ENCODE data around the gene GNAI1.

GNAI1 gene

DNA sequence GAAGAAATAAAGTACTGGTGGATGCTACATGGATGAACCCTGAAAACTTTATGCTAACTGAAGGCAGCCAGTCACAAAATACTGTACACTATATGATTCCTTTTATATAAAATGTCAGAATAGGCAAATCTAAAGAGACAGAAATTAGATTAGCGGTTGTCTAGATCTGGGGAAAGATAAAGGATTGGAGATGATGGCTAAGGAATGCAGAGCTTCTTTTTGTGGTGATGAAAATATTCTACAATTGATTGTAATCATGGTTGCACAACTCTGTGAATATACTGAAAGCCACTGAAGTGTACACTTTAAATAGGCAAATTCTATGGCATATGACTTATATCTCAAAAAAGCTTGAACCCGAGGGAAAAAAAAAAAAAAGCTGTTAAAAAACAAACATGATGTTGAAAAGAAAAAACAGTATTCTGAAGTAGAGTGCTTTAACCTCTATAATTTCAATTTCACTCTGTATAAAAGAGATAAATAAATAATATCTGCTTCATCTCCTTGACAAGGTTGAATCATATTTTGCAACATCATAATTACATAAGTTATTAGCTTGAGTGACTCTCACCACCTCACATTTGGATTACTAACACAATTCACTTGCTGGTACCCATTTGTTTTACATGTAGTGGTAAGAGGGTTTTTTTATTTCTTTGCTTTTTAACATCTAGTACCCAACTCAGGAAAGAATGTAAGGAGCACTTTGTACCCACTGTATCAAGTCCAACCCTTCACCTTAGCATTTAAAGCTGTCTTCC, 2.8 kb upstream of the GNAI1 start:
- no peaks in the 10 kb centered on the region for H3F3A ChIP-seq (ENCODE audit: control insufficient read depth, insufficient read depth)
- H4K20me1 ChIP-seq (ENCODE audit: control insufficient read depth, insufficient read depth, low read depth, low read length), result no peaks in the 10 kb centered on the region
- H3K9me2 ChIP-seq (replicated peaks; ENCODE audit: control insufficient read depth, low read length), result no peaks in the 10 kb centered on the region
- TF ChIP-seq EZH2phosphoT487 (IDR thresholded peaks at IDR 0.05; ENCODE audit: borderline replicate concordance, low read length), result no peak
- TF ChIP-seq, protein P1, sequence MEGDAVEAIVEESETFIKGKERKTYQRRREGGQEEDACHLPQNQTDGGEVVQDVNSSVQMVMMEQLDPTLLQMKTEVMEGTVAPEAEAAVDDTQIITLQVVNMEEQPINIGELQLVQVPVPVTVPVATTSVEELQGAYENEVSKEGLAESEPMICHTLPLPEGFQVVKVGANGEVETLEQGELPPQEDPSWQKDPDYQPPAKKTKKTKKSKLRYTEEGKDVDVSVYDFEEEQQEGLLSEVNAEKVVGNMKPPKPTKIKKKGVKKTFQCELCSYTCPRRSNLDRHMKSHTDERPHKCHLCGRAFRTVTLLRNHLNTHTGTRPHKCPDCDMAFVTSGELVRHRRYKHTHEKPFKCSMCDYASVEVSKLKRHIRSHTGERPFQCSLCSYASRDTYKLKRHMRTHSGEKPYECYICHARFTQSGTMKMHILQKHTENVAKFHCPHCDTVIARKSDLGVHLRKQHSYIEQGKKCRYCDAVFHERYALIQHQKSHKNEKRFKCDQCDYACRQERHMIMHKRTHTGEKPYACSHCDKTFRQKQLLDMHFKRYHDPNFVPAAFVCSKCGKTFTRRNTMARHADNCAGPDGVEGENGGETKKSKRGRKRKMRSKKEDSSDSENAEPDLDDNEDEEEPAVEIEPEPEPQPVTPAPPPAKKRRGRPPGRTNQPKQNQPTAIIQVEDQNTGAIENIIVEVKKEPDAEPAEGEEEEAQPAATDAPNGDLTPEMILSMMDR (IDR thresholded peaks at IDR 0.05; ENCODE audit: low read depth, low read length, poor library complexity, severe bottlenecking), result no peak
- no peaks in the 10 kb centered on the region for H3K36me3 ChIP-seq (ENCODE audit: control insufficient read depth, low read length)
- H3K79me2 ChIP-seq (ENCODE audit: control insufficient read depth, low read length), result no peaks in the 10 kb centered on the region
- no peak overlapping the region for H3K4me2 ChIP-seq (ENCODE audit: low read length)
- no peak overlapping the region for H3K27ac ChIP-seq (ENCODE audit: low read depth, low read length)
- no peak overlapping the region for H3K4me3 ChIP-seq (ENCODE audit: low read length)
- no peaks in the 10 kb centered on the region for H3K27me3 ChIP-seq (ENCODE audit: control insufficient read depth, low read length)
- H3K9me3 ChIP-seq (ENCODE audit: control insufficient read depth, insufficient read depth, low read length), result peaks cover 3% of the 10 kb centered on the region; the same call in 1 of the 2 replicates
- H3K4me1 ChIP-seq (ENCODE audit: control insufficient read depth, low read length), result no peaks in the 10 kb centered on the region

DNA sequence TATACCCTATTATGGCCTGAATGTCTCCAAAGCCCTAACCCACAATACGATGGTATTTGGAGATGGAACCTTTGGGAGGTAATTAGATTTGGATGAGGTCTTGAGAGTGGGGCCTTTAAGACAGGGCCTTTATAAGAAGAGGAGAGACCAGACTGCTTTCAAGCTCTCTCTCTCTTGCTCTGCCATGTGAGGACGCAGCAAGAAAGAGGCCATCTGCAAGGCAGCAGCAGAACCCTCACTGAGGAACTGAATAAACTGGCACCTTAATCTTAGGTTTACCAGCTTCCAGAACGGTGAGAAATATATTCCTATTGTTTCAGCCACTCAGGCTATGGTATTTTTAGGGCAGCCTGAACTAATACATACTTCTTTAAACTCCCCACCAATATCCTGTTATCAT, 2.0 kb upstream of the GNAI1 start:
- Histone ChIP-seq H3F3A (ENCODE audit: control insufficient read depth, insufficient read depth) (no peaks in the 10 kb centered on the region), H3K9me3 (ENCODE audit: control insufficient read depth, insufficient read depth, low read length) (peaks cover 3% of the 10 kb centered on the region; the same call in 1 of the 2 replicates), H3K27ac (ENCODE audit: low read depth, low read length) (no peak overlapping the region), H3K36me3 (ENCODE audit: control insufficient read depth, low read length) (no peaks in the 10 kb centered on the region), H3K4me2 (ENCODE audit: low read length) (no peak overlapping the region), H3K9me2 (replicated peaks; ENCODE audit: control insufficient read depth, low read length) (no peaks in the 10 kb centered on the region), H3K27me3 (ENCODE audit: control insufficient read depth, low read length) (no peaks in the 10 kb centered on the region), H4K20me1 (ENCODE audit: control insufficient read depth, insufficient read depth, low read depth, low read length) (no peaks in the 10 kb centered on the region), H3K4me3 (ENCODE audit: low read length) (no peak overlapping the region), H3K4me1 (ENCODE audit: control insufficient read depth, low read length) (no peaks in the 10 kb centered on the region), H3K79me2 (ENCODE audit: control insufficient read depth, low read length) (no peaks in the 10 kb centered on the region)
- TF ChIP-seq, protein P1 (IDR thresholded peaks at IDR 0.05; ENCODE audit: low read depth, low read length, poor library complexity, severe bottlenecking), result no peak
- TF ChIP-seq EZH2phosphoT487 (IDR thresholded peaks at IDR 0.05; ENCODE audit: borderline replicate concordance, low read length), result no peak

- Histone ChIP-seq H3K4me2 (ENCODE audit: low read length) (no peak overlapping the region), H3K4me1 (ENCODE audit: control insufficient read depth, low read length) (no peaks in the 10 kb centered on the region)
Measured at GRCh38 chr7:80133361-80134114, 1.1 kb upstream of the GNAI1 start.

More at GRCh38 chr7:80133361-80134114, 1.1 kb upstream of the GNAI1 start:
- H3K4me3 ChIP-seq (ENCODE audit: low read length), result no peak overlapping the region
- no peaks in the 10 kb centered on the region for H3K9me2 ChIP-seq (replicated peaks; ENCODE audit: control insufficient read depth, low read length)
- H3F3A ChIP-seq (ENCODE audit: control insufficient read depth, insufficient read depth), result no peaks in the 10 kb centered on the region
- H3K9me3 ChIP-seq (ENCODE audit: control insufficient read depth, insufficient read depth, low read length), result peaks cover 3% of the 10 kb centered on the region; the same call in 1 of the 2 replicates
- no peaks in the 10 kb centered on the region for H3K36me3 ChIP-seq (ENCODE audit: control insufficient read depth, low read length)
- H4K20me1 ChIP-seq (ENCODE audit: control insufficient read depth, insufficient read depth, low read depth, low read length), result no peaks in the 10 kb centered on the region
- TF ChIP-seq EZH2phosphoT487 (IDR thresholded peaks at IDR 0.05; ENCODE audit: borderline replicate concordance, low read length), result no peak
- TF ChIP-seq, protein P1 (IDR thresholded peaks at IDR 0.05; ENCODE audit: low read depth, low read length, poor library complexity, severe bottlenecking), result no peak
- H3K27me3 ChIP-seq (ENCODE audit: control insufficient read depth, low read length), result no peaks in the 10 kb centered on the region
- no peak overlapping the region for H3K27ac ChIP-seq (ENCODE audit: low read depth, low read length)
- no peaks in the 10 kb centered on the region for H3K79me2 ChIP-seq (ENCODE audit: control insufficient read depth, low read length)
